Measurements from ENCODE around the gene PLXNA2.

DNA sequence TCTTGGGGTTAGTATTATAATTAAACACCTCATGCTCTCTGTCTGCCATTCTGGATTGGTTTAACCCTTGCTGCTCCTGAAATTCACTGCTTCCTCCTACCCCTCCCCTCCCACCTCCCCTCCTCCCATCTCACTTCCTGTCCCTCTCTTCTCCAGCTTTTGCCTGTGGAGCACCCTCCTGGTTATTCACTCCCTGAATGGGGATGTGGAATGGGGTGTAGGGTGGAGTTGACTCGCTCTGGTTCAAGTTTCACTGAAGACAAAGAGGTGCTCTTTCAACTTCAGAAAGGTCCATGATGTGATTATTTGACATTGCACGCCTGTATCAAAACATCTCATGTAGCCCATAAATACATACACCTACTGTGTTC is 160.5 kb downstream of the PLXNA2 start:
- TF ChIP-seq SIN3A (IDR thresholded peaks at IDR 0.05; ENCODE audit: borderline replicate concordance, insufficient read depth, low read length), result no peak
- TF ChIP-seq POLR2AphosphoS5 (IDR thresholded peaks at IDR 0.05; ENCODE audit: low read depth, low read length), result no peak
- no peak for TF ChIP-seq TAF1 (IDR thresholded peaks at IDR 0.05; ENCODE audit: borderline replicate concordance, insufficient read depth, low read length)
- no peak for TF ChIP-seq FOXP2 (optimal IDR thresholded peaks at IDR 0.05; ENCODE audit: borderline replicate concordance, extremely low read depth, extremely low read length, insufficient read depth)
